ENCODE measurements around the gene GPHN.

GPHN gene

DNA sequence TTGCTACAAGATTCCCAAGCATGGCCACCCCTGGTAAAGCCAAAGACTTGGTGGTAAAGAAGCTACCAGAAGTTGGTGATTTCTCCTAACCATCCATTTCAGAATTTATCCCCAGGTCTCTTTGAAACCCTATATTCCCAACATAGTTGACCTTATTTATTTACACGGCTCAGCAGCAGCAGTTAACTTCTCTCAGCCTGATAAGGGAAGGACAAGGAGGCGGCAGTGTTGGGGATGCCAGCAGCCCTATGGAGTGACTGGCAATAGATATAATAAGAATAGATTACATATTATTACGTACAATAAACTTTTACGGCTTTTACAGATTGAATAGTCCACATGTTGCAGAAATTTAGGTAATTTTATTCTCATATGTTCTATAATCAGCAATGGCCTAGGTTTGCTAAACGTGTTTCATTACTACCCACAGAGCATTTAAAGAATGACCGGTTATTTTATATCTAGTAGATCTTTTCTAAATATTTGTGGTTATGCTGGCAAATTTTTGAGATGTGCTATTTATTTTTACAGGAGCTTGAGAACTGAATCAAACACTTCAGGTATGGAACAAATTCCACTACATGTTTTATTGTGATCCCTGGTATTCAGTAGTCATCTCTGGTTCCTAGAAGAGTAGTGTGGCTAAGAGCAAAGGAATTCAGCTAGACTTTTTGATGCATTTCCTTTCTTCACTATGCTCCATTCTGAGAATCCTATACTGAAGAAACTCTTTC lies 713.5 kb downstream of the GPHN start:
- TF ChIP-seq TAF1 (IDR thresholded peaks at IDR 0.05; ENCODE audit: low read depth, low read length), result no peak
- no peak for DNase-seq (ENCODE audit: insufficient read length, low spot score)
- FAIRE-seq, result no peak

DNA sequence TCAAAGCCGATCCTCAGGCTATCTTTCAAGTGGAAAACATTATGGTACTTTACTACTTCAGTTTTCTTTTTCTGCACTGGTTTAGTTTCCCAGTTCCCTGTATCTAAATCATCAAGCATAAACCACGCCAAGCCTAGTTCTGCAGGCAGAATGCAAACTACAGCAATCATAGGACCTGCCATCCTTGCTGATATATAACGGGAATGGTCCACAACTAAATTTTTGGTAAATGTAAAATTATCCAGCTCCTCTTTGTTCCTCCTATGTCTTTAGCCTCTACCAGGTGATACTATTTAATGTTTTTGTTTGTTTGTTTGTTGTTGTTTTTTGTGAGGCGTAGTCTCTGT lies 714.0 kb downstream of the GPHN start:
- FAIRE-seq (no peak), DNase-seq (ENCODE audit: insufficient read length, low spot score) (no peak)

DNA sequence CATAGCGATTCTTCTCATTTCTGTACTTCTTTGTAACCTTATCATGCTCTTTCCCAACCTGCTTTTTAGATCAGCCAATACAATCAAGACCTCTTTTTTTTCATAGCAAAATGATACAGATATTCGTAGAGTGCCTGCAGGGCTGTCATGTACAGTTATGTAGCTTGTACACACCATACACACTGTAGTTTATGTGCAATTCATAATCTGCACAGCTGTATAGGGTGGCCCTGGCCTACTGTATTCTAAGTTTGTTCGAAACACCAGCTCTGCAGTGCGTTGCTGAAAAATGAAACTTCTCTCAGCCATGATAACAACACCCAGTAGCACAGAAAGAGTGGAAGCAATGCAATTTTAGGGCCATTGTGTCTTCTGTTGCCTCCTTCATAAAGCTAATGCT lies 717.6 kb downstream of the GPHN start:
- FAIRE-seq, result no peak
- DNase-seq (ENCODE audit: insufficient read length, low spot score), result no peak
- TF ChIP-seq POU2F2 (IDR thresholded peaks at IDR 0.05; ENCODE audit: low read depth, low read length) (no peak), SPI1 (IDR thresholded peaks at IDR 0.05; ENCODE audit: low read depth, low read length) (no peak), TAF1 (IDR thresholded peaks at IDR 0.05; ENCODE audit: low read depth, low read length) (no peak), PAX5 (IDR thresholded peaks at IDR 0.05; ENCODE audit: insufficient read depth, low read length, severe bottlenecking) (no peak), POLR2AphosphoS5 (IDR thresholded peaks at IDR 0.05; ENCODE audit: low read depth, low read length) (no peak), POLR2A (IDR thresholded peaks at IDR 0.05; ENCODE audit: low read depth, low read length) (no peak)

More for the DNA sequence above, 714.0 kb downstream of the GPHN start:
- no peak for TF ChIP-seq PAX5 (IDR thresholded peaks at IDR 0.05; ENCODE audit: insufficient read depth, low read length, severe bottlenecking)
- TF ChIP-seq SPI1 (IDR thresholded peaks at IDR 0.05; ENCODE audit: low read depth, low read length), result no peak
- TF ChIP-seq POLR2A (IDR thresholded peaks at IDR 0.05; ENCODE audit: low read depth, low read length), result no peak
- no peak for TF ChIP-seq POLR2AphosphoS5 (IDR thresholded peaks at IDR 0.05; ENCODE audit: low read depth, low read length)
- no peak for TF ChIP-seq POU2F2 (IDR thresholded peaks at IDR 0.05; ENCODE audit: low read depth, low read length)
- TF ChIP-seq TAF1 (IDR thresholded peaks at IDR 0.05; ENCODE audit: low read depth, low read length), result no peak

DNA sequence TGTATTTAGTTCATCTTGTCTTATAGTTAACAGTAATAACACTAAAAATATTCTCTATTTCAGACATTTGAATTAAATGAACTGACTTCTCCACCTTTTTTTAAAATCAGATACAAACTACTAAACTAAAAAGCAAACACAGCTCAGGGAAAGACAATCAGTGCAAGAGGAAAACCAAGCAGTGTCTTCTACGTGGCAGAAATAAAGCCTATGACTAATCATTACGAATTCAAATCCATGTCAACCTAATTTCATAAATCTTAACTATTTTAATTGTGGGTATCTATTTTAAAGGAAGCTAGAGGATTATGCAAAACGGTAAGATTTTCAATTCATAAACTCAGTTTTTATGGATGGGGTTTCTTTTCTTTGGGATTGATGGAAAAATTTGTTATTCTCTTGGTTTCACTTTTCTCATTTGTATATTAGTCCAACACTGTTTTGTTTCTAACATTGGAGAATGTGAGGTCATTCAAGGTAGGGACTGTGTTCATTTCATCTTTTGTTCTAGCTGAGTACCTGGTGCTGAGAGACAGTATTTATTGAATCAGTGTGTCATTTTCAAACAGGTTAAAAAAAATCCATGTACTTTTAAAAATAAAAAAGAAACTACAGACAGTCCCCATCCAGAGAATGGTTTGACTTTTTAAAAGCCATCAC lies 720.5 kb downstream of the GPHN start:
- no peak for TF ChIP-seq POLR2A (IDR thresholded peaks at IDR 0.05; ENCODE audit: low read depth, low read length)
- no peak for TF ChIP-seq POU2F2 (IDR thresholded peaks at IDR 0.05; ENCODE audit: low read depth, low read length)
- TF ChIP-seq SPI1 (IDR thresholded peaks at IDR 0.05; ENCODE audit: low read depth, low read length), result no peak
- no peak for TF ChIP-seq PAX5 (IDR thresholded peaks at IDR 0.05; ENCODE audit: insufficient read depth, low read length, severe bottlenecking)
- TF ChIP-seq TAF1 (IDR thresholded peaks at IDR 0.05; ENCODE audit: low read depth, low read length), result no peak
- no peak for TF ChIP-seq POLR2AphosphoS5 (IDR thresholded peaks at IDR 0.05; ENCODE audit: low read depth, low read length)
- FAIRE-seq (no peak), DNase-seq (ENCODE audit: insufficient read length, low spot score) (no peak)
